ENCODE results near the gene C2orf92.

Gene C2orf92

GRCh38 chr2:97716695-97717612 lies 47.4 kb downstream of the C2orf92 start:
- no peak overlapping the region for H3K4me3 ChIP-seq (ENCODE audit: low read length)
- no peak for DNase-seq (ENCODE audit: low read depth)
- TF ChIP-seq CTCF (conservative IDR thresholded peaks at IDR 0.05; ENCODE audit: low read length): no peak

- TF ChIP-seq CTCF (conservative IDR thresholded peaks at IDR 0.05; ENCODE audit: low read length): no peak
- no peak overlapping the region for H3K4me3 ChIP-seq (ENCODE audit: low read length)
- DNase-seq (ENCODE audit: low read depth): no peak
These were observed 48.1 kb downstream of the C2orf92 start for GRCh38 chr2:97717613-97717995.

- DNase-seq (ENCODE audit: low read depth): no peak
- TF ChIP-seq CTCF (conservative IDR thresholded peaks at IDR 0.05; ENCODE audit: low read length): no peak
- no peak overlapping the region for H3K4me3 ChIP-seq (ENCODE audit: low read length)
These were observed 48.8 kb downstream of the C2orf92 start for GRCh38 chr2:97718051-97718882.

- TF ChIP-seq CTCF (conservative IDR thresholded peaks at IDR 0.05; ENCODE audit: low read length): no peak
- no peak for DNase-seq (ENCODE audit: low read depth)
- no peak overlapping the region for H3K4me3 ChIP-seq (ENCODE audit: low read length)
These were observed 49.4 kb downstream of the C2orf92 start for GRCh38 chr2:97718942-97719341.

- DNase-seq (ENCODE audit: low read depth): no peak
- H3K4me3 ChIP-seq (ENCODE audit: low read length): no peak overlapping the region
- TF ChIP-seq CTCF (conservative IDR thresholded peaks at IDR 0.05; ENCODE audit: low read length): no peak
These were observed 50.0 kb downstream of the C2orf92 start for GRCh38 chr2:97719362-97720155.

- DNase-seq (ENCODE audit: low read depth): no peak
- TF ChIP-seq CTCF (conservative IDR thresholded peaks at IDR 0.05; ENCODE audit: low read length): no peak
- no peak overlapping the region for H3K4me3 ChIP-seq (ENCODE audit: low read length)
These were observed 51.2 kb downstream of the C2orf92 start for GRCh38 chr2:97720746-97721145.

Measured in AG10803 (cell line).